GF-D8 (cell line): Measurements from ENCODE around the gene IQCE.
"Not testable (repeated sequence)": the region's sequence is repeated elsewhere in the genome, so short reads cannot be mapped to it uniquely, and the experiment has no call there.

Experiments used
- DNase-seq: peaks from one replicate; lab custom pipeline; 2025; lab: John Stamatoyannopoulos, UW

IQCE gene

DNA sequence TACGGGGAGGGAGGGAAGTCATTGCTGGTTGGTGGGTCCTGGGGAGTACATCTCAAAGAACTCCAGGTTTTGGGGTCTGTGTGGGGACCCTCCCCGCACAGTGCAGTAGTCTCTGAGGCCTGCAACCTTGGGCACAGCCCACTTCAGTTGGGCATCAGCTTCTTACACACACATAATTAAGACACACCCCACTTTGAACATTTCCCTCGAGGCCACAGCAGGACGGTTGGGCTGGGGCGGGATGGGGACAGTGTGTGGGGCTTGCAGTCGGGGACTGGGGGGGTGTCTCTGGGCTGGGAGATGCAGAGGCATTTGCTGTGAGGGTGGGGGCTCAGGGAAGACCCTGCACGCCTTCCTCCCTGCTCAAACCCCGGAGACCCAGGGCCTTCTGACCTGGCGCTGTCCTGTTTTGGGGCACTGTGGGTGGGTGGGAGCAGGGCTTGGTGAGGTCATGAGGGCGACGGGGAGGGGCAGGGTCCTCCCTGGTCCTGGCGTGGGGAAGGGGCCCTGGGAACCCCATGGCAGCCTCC is 38.0 kb upstream of the IQCE start:
- DNase-seq, result no peak

- no peak for DNase-seq
These were observed 37.4 kb upstream of the IQCE start for GRCh38 chr7:2521341-2521745.

- DNase-seq, result peak; percentile 73
These were observed 36.7 kb upstream of the IQCE start for GRCh38 chr7:2521952-2522591.

- no peak for DNase-seq
These were observed 35.9 kb upstream of the IQCE start for GRCh38 chr7:2522780-2523433.

DNA sequence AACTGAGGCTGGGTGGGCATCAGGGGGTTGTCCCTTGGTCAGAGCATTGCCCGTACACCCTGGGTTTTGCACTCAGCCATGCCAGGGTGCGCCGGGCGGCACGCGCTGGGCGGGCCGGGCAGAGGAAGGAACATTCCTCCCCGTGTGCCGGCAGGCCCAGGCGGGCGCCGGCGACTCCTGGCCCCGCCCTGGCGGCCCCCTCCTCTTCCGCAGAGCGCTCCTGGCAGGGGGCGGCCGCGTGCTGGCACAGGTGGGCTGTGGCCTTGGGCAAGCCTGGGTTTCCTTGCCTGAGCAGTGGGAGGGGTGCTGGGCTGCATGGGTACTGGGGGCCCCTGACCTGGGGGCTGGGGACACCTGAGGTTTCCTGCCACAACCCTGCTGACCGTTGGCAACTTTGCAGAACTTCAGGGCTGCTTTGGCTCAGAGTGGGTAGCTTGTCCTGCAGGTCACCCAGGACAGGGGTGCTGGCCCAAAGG is 35.3 kb upstream of the IQCE start:
- peak; percentile 57 for DNase-seq

GRCh38 chr7:2523941-2524807 is 34.6 kb upstream of the IQCE start:
- DNase-seq, result peak; percentile 24

DNA sequence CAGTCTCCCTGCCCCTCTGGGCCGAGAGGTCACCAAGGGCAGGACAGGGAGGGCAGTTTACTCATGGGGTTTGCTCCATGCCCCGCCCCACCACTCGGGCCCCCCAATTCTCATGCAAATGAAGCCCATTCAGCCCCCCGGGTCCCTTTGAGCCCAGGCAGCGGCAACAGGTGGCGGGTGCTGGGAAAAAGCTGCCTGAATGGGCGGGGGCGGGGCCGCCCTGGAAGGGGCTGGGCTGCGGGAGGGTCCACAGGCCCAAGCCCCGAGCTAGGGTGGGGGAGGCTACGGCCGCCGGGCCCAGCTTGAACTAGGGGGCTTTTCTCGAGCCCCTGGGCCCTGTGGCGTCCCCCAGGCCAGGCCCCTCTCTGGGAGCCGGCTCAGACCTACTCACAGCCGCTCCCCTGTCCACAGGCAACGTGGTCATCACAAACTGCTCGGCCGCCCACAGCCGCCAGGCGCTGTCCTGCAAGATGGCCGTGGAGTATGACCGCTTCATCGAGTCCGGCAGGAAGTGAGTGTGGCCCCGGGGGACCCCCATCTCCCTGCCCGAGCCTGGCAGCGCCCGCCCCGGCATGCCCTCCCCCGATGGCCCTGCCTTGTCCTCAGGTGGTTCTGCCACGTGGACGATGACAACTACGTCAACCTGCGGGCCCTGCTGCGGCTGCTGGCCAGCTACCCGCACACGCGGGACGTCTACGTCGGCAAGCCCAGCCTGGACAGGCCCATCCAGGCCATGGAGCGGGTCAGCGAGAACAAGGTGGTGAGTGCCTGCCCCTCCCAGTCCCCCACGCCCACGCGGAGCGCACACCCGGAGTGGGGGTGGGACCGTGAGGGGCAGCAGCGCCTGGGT is 33.7 kb upstream of the IQCE start:
- no peak for DNase-seq

GRCh38 chr7:2525658-2526630 is 32.8 kb upstream of the IQCE start:
- DNase-seq, result no peak

- DNase-seq, result no peak
These were observed 31.9 kb upstream of the IQCE start for GRCh38 chr7:2526659-2527504.

GRCh38 chr7:2527505-2528467 is 31.0 kb upstream of the IQCE start:
- DNase-seq, result no peak

DNA sequence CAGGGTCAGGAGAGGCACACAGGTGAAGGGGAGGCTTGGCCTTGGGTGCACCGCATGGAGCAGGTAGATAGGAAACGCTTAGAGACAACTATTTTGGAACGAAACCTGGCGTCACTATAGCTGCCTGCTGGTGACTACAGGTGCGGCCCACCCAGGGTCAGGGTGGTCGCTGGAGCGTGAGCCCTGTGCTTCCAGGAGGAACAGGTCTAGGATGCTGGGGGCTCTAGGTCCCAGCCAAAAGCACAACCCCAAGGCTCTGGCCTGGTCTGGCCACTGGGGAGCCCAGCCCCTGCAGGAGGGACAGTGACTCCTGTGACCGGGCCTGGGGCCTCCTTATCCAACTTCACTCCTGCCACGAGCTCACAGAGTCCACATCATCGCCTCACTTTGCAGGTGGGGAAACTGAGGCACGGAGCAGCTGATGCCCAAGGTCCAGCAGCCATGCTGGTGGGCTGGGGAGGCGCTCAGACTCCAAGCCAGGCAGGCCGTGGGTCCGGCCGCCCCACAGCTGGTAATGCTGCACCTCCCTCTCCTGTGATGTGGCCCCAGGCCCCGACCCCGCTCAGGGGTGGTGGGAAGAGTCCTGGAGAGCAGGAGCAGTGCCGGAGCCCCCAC is 30.2 kb upstream of the IQCE start:
- no peak for DNase-seq

GRCh38 chr7:2529161-2530070 is 29.4 kb upstream of the IQCE start:
- DNase-seq, result peak; percentile 93

- DNase-seq, result peak; percentile 88
These were observed 28.4 kb upstream of the IQCE start for GRCh38 chr7:2530071-2530987.

GRCh38 chr7:2530994-2531795 is 27.6 kb upstream of the IQCE start:
- not testable (repeated sequence) for DNase-seq

GRCh38 chr7:2531796-2532110 is 27.0 kb upstream of the IQCE start:
- not testable (repeated sequence) for DNase-seq
